HG03575 (cell line): ENCODE data around the gene GSTM3.

Experiments used
- ATAC-seq: cut with Tn5 transposase; IDR thresholded peaks from one replicate; pipeline ENCODE4 v1.9.1; 2021; ENCODE audit not compliant: unreplicated experiment, insufficient number of reproducible peaks, low FRiP score; ENCODE audit errors: extremely low read depth

The GSTM3 gene

GRCh38 chr1:109740615-109741373 is at the start of gene GSTM3:
GSTM3 (minus strand) TSS chr1:109741038; CDS start chr1:109740287, 751 bp downstream.
- no peak for ATAC-seq

DNA sequence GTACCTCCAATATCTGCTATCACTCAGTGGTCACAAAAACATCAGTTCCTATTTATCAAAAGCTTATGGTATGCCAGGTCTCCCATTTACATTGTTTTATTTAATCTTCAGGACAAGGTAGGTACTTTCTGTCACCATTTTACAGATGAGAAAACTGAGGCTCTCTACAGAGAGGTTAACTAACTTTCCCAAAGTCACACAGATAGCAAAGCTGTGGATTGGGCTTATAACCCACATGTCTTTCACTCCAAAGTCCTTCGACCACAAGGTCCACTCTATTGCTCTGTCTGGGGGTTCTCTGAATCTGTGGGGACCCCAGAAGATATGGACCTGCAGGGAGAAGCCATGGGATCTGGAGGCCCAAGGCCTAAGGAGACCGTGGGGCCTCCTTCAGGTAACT is 49.5 kb upstream of the GSTM3 start:
- ATAC-seq = no peak

DNA sequence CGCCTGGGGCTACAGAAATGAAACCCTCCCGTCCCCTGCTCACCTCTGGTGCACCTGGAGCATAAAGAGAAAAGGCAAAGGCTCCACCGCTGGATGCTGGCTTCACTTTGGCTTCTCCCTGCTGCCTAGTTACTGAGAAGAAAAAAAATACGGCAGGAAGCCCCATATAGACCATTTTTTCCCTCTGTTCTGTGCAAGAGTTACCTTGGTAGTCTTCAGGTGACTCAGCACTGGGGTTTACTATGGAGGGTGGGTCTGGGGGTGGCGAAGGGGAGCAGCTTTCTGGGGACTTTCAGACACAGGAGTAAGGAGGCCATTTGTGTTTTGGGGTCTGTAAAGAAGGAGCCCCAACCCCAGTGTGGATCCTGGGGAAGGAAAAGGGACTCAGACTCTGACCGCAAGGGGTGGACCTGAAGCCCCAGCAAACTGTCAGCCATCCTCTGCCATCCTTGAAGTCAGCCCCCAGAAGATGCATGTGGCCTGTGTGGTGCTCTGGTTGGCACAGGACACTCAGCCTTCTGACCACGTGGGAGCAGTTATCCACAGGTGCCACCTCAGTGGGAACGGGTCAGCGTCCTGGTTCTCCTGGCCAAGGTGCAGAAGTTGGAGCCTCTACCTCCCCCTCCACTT is 48.8 kb upstream of the GSTM3 start:
- ATAC-seq = no peak

- ATAC-seq = no peak
These were observed 48.1 kb upstream of the GSTM3 start for GRCh38 chr1:109788695-109789521.

- no peak for ATAC-seq
These were observed 47.2 kb upstream of the GSTM3 start for GRCh38 chr1:109787845-109788601.

DNA sequence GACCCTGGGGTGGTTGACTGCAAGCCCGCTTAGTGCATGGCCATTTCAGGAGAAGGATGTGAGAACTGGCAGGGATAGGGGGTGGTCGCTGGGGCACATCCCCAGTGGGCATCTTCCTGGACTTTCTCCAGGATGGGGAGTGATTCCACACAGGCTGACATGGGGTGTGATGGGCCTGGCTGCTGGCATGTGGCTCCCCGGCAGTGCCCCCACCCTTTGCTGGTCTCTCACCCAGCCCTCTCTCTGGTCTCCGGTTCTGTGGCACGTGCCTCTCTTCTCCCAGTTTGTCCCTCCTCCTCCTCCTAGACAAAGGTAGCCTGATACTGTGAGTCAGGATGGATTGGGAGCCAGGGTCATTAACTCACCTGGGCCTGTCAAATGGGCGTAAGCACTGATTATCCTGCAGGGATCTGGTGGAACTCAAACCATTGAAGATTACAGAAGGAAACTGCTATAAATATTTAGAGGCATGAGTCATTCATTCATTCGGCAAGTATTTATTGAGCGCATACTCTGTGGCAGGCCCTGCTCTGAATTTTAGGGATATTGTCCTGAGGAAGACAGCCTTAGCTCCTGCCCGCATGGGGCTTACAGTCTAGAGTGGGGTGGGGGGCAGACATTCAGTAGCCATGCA is 46.5 kb upstream of the GSTM3 start:
- no peak for ATAC-seq

GRCh38 chr1:109786531-109787021 is 45.7 kb upstream of the GSTM3 start:
- no peak for ATAC-seq

DNA sequence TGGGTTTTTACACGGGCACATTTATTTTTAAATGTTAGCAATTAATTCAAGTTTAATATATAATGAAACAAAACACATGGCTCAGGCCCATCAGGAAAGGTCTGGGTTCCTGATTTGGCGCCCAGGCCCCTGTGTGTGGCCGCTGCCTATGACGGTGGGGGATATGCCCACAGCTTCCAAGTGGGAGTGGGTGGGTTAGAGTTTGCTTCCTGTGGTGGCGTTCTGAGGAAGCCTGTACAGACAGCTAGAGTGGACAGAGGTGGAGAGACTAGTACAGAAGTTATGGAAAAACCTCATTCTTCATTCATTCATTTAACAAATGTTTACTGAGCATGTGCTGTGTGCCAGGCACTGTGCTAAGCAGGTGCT is 45.3 kb upstream of the GSTM3 start:
- ATAC-seq = no peak

DNA sequence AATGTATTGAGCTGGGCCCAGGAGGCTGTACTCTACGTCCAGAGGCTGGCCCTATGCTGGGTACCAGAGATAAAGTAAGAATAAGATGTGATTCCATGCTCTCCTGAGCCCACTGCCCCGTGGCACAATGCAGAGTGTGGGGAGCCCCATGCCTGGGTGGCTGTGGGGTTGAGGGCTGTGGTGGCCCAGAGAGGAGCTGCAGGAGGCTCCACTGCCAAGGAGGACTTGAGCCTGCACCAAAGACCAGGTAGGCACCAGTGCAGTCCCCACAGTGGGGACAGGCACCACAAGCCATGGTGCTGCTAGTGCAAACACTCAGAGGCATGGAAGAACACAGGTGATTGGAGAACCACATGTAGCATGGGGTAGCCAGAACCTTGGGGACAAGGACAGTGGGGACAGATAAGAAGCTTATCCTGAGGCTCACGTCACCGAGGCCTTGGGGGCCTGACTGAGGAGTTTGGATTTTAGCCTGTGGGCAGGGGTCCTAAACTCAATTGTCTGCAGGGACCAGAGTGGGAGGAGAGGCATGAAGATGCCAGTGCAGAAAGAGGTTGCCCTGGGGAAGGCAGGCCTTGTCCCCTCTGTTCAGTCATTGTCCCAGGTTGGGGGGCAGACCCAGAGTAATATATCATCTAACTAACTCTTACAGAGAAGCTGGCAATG is 44.7 kb upstream of the GSTM3 start:
- no peak for ATAC-seq

DNA sequence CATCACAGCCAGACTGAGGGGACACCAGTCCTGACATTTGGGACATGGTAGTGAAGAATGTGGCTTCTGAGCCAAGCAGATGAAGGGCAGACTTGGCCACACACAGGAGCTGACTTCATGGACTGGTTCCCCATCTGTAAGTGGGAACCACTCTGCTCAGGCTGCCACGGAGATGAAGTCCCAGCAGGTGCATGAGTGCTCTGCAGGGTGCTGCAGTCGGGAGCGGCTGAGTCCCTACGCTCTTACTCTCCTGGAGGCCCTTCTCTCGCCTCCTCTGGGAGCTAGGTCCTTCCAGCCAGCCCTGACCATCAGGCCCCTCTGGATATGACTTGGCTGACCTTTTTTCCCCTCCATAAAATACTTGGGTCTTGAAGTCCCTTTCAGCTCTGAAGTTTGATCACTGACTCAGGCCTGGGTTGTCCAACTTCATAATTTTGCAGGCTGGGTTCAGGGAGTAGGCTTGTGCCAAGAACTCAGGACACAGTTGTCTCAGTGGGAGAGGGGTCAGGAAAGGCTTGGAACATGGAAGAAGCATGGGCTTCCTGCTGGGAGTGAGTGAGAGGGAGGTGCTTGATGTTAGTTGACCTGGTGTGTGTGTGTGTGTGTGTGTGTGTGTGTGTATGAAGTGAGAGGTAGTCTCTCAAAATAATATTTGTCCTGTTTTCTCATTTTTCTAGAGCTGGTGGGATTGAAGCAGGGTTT is 43.9 kb upstream of the GSTM3 start:
- ATAC-seq = no peak

GRCh38 chr1:109783436-109783835 is 42.6 kb upstream of the GSTM3 start:
- ATAC-seq = no peak

- ATAC-seq = no peak
These were observed 42.1 kb upstream of the GSTM3 start for GRCh38 chr1:109782927-109783326.

DNA sequence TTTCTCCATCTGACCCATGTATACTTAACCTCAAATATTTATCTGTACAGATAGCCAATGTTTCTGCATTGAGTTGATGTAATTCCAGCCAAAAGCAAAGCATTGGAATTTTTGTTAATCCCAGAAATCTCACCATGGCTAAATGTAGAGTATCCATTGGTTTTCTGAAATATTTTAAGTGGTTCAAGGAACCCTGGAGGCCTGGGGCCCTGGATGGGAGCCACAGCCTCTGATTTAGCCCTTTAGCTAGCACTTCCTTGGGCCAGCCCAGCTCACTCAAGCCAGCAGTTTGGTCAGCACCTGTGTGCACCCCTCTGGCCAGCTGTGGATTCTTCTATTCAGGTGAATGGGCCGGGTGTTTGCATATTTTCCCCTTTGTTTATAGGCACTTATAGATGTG is 41.7 kb upstream of the GSTM3 start:
- no peak for ATAC-seq

- ATAC-seq = no peak
These were observed 41.0 kb upstream of the GSTM3 start for GRCh38 chr1:109781806-109782205.

DNA sequence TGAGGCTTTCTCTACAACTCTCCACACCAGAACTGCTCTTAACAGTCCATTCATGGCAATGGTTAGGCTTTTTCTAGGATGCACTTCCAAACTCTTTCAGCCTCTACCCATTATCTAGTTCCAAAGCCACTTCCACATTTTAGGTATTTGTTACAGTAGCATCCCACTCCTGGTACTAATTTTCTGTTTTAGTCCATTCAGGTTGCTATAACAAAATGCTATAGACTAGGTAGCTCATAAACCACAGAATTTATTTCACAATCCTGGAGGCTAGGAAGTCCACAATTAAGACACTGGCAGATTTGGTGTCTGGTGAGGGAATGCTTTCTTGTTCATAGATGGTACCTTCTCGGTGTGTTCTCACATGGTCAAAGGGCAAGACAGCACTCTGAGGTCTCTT is 40.1 kb upstream of the GSTM3 start:
- ATAC-seq = no peak

DNA sequence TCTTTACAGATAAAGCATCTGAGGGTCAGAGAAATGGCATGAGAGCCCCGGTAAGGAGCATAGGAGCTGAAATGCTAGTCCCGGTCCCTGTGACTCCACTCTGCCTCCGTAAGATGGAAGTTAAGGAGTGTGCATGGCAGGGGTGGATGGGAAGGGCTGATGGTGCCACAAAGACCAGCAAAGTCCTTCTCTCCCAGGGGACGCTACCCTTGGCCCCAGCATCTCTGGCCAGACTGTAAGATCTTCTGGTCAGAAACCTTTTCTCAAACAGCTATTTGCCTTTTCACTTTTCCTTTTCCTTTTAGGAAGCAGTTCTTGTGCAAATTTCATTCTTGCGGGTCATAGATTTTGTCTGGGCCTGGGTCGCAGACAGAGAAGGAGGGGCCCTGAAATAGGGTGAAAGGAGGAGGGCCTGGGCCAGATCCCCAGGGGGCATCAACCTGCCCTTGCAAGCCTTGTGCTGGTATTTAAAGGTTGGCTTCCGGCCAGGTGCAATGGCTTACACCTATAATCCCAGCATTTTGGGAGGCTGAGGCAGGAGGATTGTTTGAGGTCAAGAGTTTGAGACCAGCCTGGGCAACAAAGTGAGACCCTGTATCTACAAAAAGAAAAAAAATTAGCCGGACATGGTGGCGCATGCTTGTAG is 37.3 kb upstream of the GSTM3 start:
- no peak for ATAC-seq

DNA sequence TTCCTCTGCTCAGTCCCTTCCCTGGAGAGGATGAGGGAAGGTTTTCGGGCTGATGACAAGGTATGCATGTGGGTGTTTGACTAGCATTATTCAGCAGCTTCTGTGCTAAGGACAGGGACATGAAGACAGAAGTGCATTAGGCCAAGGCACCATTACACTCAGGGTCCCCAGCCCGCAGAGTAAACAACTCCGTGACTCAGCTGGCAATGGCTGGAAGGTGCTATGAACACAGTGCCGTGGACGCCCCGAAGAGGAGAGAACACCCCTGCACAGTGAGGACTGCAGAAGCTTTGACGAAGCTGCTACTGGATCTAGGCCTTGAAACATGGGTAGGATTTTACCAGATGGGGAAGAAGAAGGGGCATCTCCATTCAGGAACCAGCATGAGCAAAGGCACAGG is 36.6 kb upstream of the GSTM3 start:
- ATAC-seq = no peak
